GM18873 (cell line): ENCODE data around the gene GNL3.
"Not testable (repeated sequence)": the region's sequence is repeated elsewhere in the genome, so short reads cannot be mapped to it uniquely, and the experiment has no call there.

Experiments
- ATAC-seq: cut with Tn5 transposase; IDR thresholded peaks from one replicate; pipeline ENCODE4 v1.9.1; 2021; ENCODE audit warnings: mild to moderate bottlenecking, moderate library complexity, moderate number of reproducible peaks; ENCODE audit not compliant: unreplicated experiment, low FRiP score

The GNL3 gene

GRCh38 chr3:52685709-52686691, at the start of gene GNL3, which contains the start of gene PBRM1:
Gene GNL3 (plus strand): TSS chr3:52686032. CDS start chr3:52686093, 61 bp downstream.
Gene PBRM1 (minus strand): TSS chr3:52685913.
- ATAC-seq, result peak; percentile 65

- ATAC-seq, result no peak
Measured at GRCh38 chr3:52636673-52637072, 49.2 kb upstream of the GNL3 start.

GRCh38 chr3:52645549-52645948, 40.3 kb upstream of the GNL3 start:
- ATAC-seq, result no peak

- no peak for ATAC-seq
Measured at GRCh38 chr3:52649461-52650210, 36.2 kb upstream of the GNL3 start.

- ATAC-seq, result no peak
Measured at GRCh38 chr3:52650439-52650838, 35.4 kb upstream of the GNL3 start.

GRCh38 chr3:52651592-52651991, 34.2 kb upstream of the GNL3 start:
- ATAC-seq, result no peak

GRCh38 chr3:52655895-52656294, 29.9 kb upstream of the GNL3 start:
- no peak for ATAC-seq

- no peak for ATAC-seq
Measured at GRCh38 chr3:52660046-52660445, 25.8 kb upstream of the GNL3 start.

GRCh38 chr3:52663098-52663497, 22.7 kb upstream of the GNL3 start:
- ATAC-seq, result no peak

- ATAC-seq, result peak; percentile 67
Measured at GRCh38 chr3:52670621-52671521, 15.0 kb upstream of the GNL3 start.

- ATAC-seq, result no peak
Measured at GRCh38 chr3:52671676-52672075, 14.2 kb upstream of the GNL3 start.

GRCh38 chr3:52676201-52676600, 9.6 kb upstream of the GNL3 start:
- not testable (repeated sequence) for ATAC-seq

GRCh38 chr3:52678265-52679198, 7.3 kb upstream of the GNL3 start:
- no peak for ATAC-seq

GRCh38 chr3:52679199-52679538, 6.7 kb upstream of the GNL3 start:
- ATAC-seq, result no peak

GRCh38 chr3:52679811-52680210, 6.0 kb upstream of the GNL3 start:
- no peak for ATAC-seq

GRCh38 chr3:52681596-52681995, 4.2 kb upstream of the GNL3 start:
- no peak for ATAC-seq

GRCh38 chr3:52682016-52682415, 3.8 kb upstream of the GNL3 start:
- no peak for ATAC-seq

GRCh38 chr3:52683611-52684010, 2.2 kb upstream of the GNL3 start:
- no peak for ATAC-seq

GRCh38 chr3:52684184-52684583, 1.6 kb upstream of the GNL3 start:
- no peak for ATAC-seq
